Right lobe of liver (tissue), 6 donors: Measurements from ENCODE around the gene PLCB1. TPM values are rescaled to one million over a fixed set of nuclear protein-coding genes. Genes with fewer than 3 reads are reported as not detected.
A peak's percentile ranks its signal among the peaks of the same experiment; 100 is the strongest.
"Not testable (repeated sequence)": the region's sequence is repeated elsewhere in the genome, so short reads cannot be mapped to it uniquely, and the experiment has no call there.

Experiments used
- ATAC-seq, 4 donors: fragments of 200-7000 bp; cut with Tn5 transposase; one replicate each; pipeline ENCODE4 v1.9.1; 2020; ENCODE audit warnings: mild to moderate bottlenecking in 4 of 4, moderate library complexity in 4 of 4
- DNase-seq, 3 donors: peaks; one replicate each; pipeline ENCODE4 v3.0.0-alpha.2; 2020
- H3K27ac ChIP-seq, 3 donors: fragments of 200-600 bp; one replicate each; pipeline ENCODE4 v1.8.0; 2022
- H3K27me3 ChIP-seq, 2 donors: fragments of 200-600 bp; one replicate each; pipeline ENCODE4 v1.8.0; 2022
- H3K36me3 ChIP-seq, 4 donors: fragments of 200-600 bp; sonication (generic) in 1 of 4; one replicate each; pipeline versions ENCODE4 v1.5.1 to v1.8.0; 2017 to 2022; ENCODE audit warnings: control low read depth in 1 of 4
- H3K4me1 ChIP-seq, 4 donors: fragments of 200-600 bp; sonication (generic) in 1 of 4; one replicate each; pipeline versions ENCODE4 v1.5.1 to v1.8.0; 2017 to 2022; ENCODE audit warnings: control low read depth in 1 of 4
- H3K4me3 ChIP-seq, 3 donors: fragments of 200-600 bp; one replicate each; pipeline ENCODE4 v1.8.0; 2022
- H3K9me3 ChIP-seq, 4 donors: fragments of 200-600 bp; sonication (generic) in 1 of 4; one replicate each; pipeline versions ENCODE4 v1.5.1 to v1.8.0; 2017 to 2022; ENCODE audit warnings: control low read depth in 1 of 4
- POLR2A ChIP-seq: fragments of 450-650 bp; IDR thresholded peaks from one replicate; pipeline ENCODE4 v1.6.1; 2017; ENCODE audit warnings: antibody characterized with exemption, mild to moderate bottlenecking
- WGBS: methylation state at CpG from one replicate; pipeline ENCODE4 v1.1.6; 2018; ENCODE audit warnings: low coverage, low lambda C conversion rate; ENCODE audit not compliant: insufficient coverage; ENCODE audit errors: missing lambda C conversion rate; 5-methylcytosine and 5-hydroxymethylcytosine counted together
- intact Hi-C, 2 donors: fragments of 100-400 bp; cut with DNase I; formaldehyde crosslinking; loops; one replicate each; pipeline versions ENCODE4 v1.11.2 to v1.14.1; 2022
- total RNA-seq, 6 experiments: library from RNA; depleted of rRNA in 2 of 6; stranded (reverse); fragments of >200 nt in 2 of 6; fragmentation: NEBNext Ultra II Directional in 3 of 6; extraction: Animal tissue kit (Norgen Biotek cat#: 25700) in 3 of 6; gene quantifications; one replicate each; pipeline versions ENCODE4 v1.1.0 to v1.2.4, GENCODE V29; 2016 to 2023
- TF ChIP-seq, protein P1 (sequence below), 4 donors: fragments of 200-600 bp in 3 of 4; fragments of 450-650 bp in 1 of 4; IDR thresholded peaks; one replicate each; pipeline versions ENCODE4 v1.5.1 to v1.8.0; 2016 to 2022; ENCODE audit warnings: antibody characterized with exemption in 4 of 4, mild to moderate bottlenecking in 2 of 4
- donor health status: DM: no; HTN: yes; CAD: no.
- donor health status: DM: no; HTN: no; CAD: no.
- donor health status: DM: no; HTN: no; CAD: no.
- donor health status: DM: no; HTN: yes; CAD: no.
- donor health status: DM: no; HTN: yes; CAD: no.

Gene PLCB1
- total RNA-seq, 6 experiments from 2014 or later = 5.0 to 9.9 (median 5.7) TPM

DNA sequence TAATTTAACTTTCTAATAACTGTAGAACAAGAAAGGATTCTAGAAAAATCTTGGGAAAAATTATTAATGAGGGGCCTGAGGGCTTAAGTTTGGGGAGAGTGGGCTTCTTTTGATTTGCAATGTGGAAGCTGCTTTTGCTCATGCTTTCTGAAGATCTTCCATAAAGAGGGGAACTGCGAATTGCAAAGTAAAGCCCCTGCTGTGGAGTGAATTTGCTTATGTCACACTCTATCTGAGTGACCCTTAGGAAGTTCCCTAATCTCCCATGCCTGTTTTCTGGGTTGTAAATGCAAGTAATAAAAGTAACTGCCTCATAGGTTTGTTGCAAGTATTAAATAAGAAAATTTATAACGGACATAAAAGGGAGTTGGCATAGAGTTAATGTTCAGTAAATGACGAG lies 301.2 kb downstream of the PLCB1 start:
- H3K4me3 ChIP-seq = no peak overlapping the region
- no peaks in the 10 kb centered on the region for H3K27me3 ChIP-seq
- peak overlapping the region in 1 of 3 donors; percentile 7 for H3K27ac ChIP-seq
- peak in 2 of 4 donors; percentile 23 to 56 for ATAC-seq
- intact Hi-C loops = no loop called here
- peaks cover 0 to 4% (median 0%) of the 10 kb centered on the region in 4 donors for H3K4me1 ChIP-seq
- TF ChIP-seq, protein P1, sequence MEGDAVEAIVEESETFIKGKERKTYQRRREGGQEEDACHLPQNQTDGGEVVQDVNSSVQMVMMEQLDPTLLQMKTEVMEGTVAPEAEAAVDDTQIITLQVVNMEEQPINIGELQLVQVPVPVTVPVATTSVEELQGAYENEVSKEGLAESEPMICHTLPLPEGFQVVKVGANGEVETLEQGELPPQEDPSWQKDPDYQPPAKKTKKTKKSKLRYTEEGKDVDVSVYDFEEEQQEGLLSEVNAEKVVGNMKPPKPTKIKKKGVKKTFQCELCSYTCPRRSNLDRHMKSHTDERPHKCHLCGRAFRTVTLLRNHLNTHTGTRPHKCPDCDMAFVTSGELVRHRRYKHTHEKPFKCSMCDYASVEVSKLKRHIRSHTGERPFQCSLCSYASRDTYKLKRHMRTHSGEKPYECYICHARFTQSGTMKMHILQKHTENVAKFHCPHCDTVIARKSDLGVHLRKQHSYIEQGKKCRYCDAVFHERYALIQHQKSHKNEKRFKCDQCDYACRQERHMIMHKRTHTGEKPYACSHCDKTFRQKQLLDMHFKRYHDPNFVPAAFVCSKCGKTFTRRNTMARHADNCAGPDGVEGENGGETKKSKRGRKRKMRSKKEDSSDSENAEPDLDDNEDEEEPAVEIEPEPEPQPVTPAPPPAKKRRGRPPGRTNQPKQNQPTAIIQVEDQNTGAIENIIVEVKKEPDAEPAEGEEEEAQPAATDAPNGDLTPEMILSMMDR (IDR thresholded peaks at IDR 0.05) = no peak
- no peak for TF ChIP-seq POLR2A
- H3K36me3 ChIP-seq = no peaks in the 10 kb centered on the region
- WGBS = 33% methylated on average over 3 of the region's 3 CpGs
- DNase-seq = no peak
- H3K9me3 ChIP-seq = no peaks in the 10 kb centered on the region

DNA sequence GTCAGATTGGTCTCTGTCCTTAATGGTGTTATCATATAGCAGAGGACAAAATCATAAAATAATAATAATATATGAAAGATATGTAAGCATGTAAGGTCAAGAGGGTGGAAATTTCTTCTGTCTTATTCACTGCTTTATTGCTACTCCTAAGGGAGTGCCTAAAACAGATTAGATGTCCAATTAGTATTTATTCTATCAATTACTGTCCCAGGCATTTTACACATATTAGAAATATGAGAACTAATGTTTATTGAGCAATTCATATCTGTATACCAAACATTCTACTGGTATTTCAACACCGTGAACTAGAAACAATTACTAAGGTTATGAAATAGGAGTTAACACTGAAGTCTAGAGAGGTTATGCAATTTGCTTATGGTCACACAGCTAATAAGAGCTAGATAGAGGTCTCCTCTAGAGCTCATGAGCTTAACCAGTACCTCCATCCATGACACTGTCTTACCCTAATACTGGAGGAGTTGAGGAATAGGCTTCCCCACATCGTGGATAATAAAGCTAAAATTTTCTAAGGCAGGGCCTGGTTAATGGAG lies 302.3 kb downstream of the PLCB1 start:
- Histone ChIP-seq H3K4me3 (no peak overlapping the region), H3K4me1 (peaks cover 0 to 4% (median 0%) of the 10 kb centered on the region in 4 donors), H3K27me3 (no peaks in the 10 kb centered on the region), H3K36me3 (no peaks in the 10 kb centered on the region), H3K27ac (no peak overlapping the region), H3K9me3 (no peaks in the 10 kb centered on the region)
- intact Hi-C loops = no loop called here
- DNase-seq = no peak
- no peak for TF ChIP-seq POLR2A
- TF ChIP-seq, protein P1 (IDR thresholded peaks at IDR 0.05) = no peak
- WGBS = 65% methylated on average over 2 of the region's 2 CpGs
- peak; percentile 37 to 51 (median 50) for ATAC-seq

DNA sequence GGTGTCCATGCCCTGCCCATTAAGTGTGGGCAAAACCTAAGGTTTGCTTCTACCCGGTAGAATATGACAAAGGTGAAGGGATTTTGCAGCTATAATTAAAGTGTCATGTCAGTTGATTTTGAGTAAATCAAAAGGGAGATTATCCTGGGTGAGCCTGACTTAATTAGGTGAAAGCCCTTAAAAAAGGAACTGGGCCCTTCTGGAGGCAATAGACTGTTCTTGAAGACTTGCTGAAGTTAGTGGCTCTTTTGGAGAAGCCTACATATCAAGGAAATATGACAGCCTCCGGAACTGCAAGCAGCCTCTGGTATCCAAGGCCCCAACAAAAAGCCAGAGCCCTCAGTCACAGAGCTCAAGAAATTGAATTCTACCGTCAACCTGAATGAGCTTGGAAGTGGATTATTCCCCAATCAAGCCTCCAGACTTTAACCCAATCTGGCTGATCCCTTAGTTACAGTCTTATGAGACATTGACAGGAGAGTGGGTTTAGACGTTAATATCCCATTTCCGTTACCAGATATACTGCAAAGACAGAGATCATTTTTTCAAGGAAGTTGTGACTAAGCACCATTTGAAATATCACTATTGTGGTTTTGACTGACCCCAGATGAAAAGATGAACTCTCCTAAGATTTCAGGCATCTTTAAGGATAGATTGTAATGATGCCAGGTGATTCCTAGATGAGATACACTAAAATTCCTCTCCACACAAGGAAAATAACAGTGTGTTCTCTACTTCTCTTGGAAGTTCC lies 303.4 kb downstream of the PLCB1 start:
- 61% methylated on average over 4 of the region's 5 CpGs for WGBS
- no peak overlapping the region for H3K27ac ChIP-seq
- no peaks in the 10 kb centered on the region for H3K27me3 ChIP-seq
- intact Hi-C loops = no loop called here
- TF ChIP-seq, protein P1 (IDR thresholded peaks at IDR 0.05) = no peak
- TF ChIP-seq POLR2A = no peak
- H3K4me1 ChIP-seq = peaks cover 0 to 4% (median 0%) of the 10 kb centered on the region in 4 donors
- H3K4me3 ChIP-seq = no peak overlapping the region
- peak in 1 of 4 donors; percentile 32 for ATAC-seq
- H3K9me3 ChIP-seq = no peaks in the 10 kb centered on the region
- no peak for DNase-seq
- H3K36me3 ChIP-seq = no peaks in the 10 kb centered on the region

DNA sequence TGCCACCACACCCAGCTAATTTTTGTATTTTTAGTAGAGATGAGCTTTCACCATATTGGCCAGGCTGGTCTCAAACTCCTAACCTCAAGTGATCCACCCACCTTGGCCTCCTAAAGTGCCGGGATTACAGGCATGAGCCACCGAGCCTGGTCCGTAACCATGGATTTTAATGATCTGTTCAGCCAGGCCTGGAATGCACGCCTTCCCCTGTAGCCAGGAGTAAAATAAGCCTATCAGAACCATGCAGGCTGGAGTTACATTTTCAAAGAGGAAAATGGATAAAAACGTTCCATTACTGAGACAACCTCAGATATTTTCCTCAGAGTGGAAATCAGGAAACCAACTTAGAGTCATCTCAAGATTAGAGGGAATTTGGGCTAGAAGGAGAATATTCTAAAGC lies 304.9 kb downstream of the PLCB1 start:
- H3K4me1 ChIP-seq, intact Hi-C loops, H3K36me3 ChIP-seq, H3K27ac ChIP-seq, H3K9me3 ChIP-seq, H3K27me3 ChIP-seq, ATAC-seq, H3K4me3 ChIP-seq, DNase-seq: not testable (repeated sequence)
- 74% methylated on average over 5 of the region's 5 CpGs for WGBS

DNA sequence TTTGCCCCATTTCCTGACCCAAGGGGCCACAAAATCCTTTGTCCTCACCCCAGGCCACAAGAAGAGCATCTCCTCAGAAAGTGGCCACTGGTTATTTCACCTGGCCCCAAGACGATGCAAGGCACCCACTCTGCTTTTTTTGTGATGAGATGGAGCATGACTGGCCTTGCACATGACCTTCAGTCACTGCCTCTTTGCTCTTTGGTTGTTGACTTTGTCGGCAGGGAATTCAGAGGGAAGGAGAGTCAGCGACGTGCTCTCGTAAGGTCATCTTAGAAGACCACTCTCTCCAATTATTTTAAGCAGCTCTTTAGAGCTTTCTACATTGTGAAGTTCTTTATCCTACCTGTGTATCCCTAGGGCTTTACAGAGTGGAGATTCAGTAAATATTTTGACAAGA lies 306.7 kb downstream of the PLCB1 start:
- H3K9me3 ChIP-seq = no peaks in the 10 kb centered on the region
- H3K27me3 ChIP-seq = no peaks in the 10 kb centered on the region
- no peak for DNase-seq
- H3K36me3 ChIP-seq = no peaks in the 10 kb centered on the region
- intact Hi-C loops = no loop called here
- WGBS = 39% methylated on average over 5 of the region's 5 CpGs
- ATAC-seq = no peak
- no peak overlapping the region for H3K27ac ChIP-seq
- H3K4me3 ChIP-seq = no peak overlapping the region
- TF ChIP-seq, protein P1 (IDR thresholded peaks at IDR 0.05) = no peak
- no peak for TF ChIP-seq POLR2A
- no peaks in the 10 kb centered on the region for H3K4me1 ChIP-seq
